Measurements from ENCODE around the gene SCYGR7.
"Not testable (repeated sequence)": the region's sequence is repeated elsewhere in the genome, so short reads cannot be mapped to it uniquely, and the experiment has no call there.

Gene SCYGR7, protein sequence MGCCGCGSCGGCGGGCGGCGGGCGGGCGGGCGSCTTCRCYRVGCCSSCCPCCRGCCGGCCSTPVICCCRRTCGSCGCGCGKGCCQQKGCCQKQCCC

DNA sequence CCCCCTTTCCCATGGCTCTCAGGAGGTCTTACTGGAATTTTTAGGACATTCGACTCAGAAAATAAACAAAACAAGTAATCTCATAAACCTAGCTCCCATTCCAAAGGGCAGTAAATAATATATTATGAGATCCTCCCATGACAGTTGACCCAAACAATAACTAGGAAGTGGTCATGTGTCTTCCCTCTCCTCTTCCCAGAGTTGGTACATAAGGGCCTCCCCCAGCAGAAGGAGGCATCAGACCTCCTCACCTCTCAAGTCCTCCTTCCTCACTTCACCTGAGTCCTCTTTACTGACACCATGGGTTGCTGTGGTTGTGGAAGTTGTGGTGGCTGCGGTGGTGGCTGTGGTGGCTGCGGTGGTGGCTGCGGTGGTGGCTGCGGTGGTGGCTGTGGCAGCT, at the start of gene SCYGR7:
SCYGR7 (plus strand) TSS at position 301 of the 400 bp plus-strand sequence; CDS start at position 301, 0 bp downstream.
- DNase-seq (ENCODE audit: low spot score): no peak

DNA sequence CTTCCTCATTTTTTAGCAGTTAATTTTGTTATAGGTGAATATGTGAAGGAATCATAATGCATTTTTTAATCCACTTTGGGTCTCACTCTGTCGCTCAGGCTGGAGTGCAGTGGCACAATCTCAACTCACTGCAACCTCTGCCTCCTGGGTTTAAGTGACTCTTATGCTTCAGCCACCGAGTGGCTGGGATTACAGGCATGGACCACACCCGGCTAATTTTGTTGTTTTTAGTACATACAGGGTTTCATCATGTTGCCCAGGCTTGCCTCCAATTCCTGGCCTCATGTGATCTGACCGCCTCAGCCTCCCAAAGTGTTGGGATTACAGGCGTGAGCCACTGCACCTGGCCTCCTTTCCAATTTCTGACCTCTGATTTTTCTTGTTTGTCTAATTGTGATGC, 43.9 kb upstream of the SCYGR7 start:
- DNase-seq (ENCODE audit: low spot score): no peak

DNA sequence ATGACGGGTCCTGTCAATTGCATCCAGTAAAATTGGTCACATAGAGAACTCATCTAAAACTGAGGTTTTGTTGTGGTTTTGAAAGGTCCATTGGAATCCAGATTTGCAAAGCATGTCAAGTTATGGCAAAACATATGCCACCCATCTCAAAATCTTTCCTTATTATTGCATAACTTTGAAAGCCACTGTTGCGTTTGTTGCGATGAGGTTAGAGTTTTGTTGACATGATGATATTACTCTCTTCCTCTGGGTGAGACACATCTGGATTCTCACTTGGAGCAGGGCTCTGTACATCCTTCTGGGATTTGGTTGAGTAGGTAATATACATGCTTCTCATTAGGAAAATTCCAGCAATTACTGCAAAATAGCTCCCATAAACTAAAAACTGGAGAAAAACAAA, 40.9 kb upstream of the SCYGR7 start:
- no peak for DNase-seq (ENCODE audit: low spot score)

DNA sequence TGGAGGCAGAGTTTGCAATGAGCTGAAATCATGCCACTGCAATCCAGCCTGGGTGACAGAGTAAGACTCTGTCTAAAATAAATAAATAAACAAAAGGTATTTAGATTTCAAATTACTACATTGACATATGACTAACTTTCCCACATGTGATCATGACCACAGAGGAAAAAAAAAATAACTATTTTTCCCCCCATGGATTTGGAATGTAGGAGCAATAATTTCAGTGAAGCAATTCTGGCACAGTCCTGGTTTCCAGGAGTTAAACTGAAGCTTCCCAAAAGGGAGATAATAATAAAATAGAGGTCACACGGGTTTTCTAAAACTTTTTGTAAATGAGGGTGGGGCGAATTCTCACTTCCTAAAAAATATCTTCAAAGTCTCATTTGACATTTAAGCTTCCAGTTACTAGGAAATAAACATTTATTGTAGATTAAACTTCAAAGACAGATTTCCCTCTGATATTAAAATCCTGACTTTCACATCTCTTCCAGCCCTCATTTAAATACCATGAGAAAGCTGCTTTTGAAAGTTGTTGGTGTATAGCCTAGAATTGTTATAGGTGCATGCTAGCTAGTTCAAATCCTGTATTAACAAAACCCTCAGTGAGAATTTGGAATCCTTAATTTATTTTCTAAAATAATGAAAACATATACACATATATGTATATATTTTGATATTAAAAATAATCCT, 31.0 kb upstream of the SCYGR7 start:
- DNase-seq (ENCODE audit: low spot score): no peak

DNA sequence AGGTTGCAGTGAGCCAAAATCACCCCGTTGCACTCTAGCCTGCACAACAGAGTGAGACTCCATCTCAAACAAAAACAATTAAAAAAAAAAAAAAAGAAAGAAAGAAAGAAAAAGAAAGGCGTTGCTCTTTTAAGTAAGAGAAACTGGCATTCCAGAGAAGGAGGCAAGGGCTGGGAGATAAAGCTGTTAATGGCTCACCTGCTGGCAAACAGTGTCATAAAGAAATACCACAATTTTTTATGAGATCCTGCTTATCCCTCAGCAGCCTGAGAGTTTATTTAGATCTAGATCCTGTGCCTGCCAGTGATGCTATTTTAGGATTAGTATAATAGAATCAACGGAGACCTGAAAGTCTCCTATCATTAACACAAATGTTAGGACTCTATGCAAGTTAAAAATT, 26.6 kb upstream of the SCYGR7 start:
- no peak for DNase-seq (ENCODE audit: low spot score)

DNA sequence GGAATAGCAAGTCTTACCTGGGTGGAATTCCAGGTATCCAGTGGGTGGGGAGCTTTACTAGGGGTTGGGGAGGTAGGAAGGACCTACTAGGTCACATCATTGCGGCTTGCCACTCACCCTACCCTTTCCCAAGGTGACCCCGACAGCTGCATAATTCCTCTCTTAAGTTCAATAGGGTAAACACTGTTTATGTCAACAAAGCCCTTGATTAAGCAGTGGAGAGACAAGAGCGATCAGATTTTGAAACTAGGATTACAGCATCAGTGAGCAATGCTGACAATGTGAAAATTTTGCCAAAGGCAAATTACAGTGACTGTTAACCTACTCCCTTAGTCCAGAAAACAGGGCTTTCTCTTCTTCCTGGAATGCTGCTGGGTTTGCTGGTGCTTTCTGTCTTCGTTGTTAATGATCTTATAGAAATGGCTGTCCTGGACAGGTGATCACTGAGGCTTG, 24.8 kb upstream of the SCYGR7 start:
- no peak for DNase-seq (ENCODE audit: low spot score)

DNA sequence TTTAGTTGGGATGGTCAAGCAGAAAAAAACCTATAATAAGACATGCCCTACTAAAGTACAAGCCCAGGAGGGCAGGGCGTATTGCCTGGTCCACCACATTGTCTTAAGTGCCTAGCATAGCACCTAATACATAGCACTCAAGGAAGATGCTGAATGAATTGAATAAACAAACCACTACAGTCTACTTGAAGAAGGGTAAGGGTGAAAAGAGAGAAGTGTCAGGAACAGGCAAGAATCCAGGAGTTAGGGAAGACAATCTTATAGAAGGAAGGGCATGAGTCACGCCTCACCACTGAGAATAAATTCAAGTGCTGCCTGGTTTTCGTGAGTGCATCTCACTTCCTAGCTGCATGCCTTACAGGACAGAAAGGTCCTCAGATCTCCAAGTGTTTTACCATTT, 24.2 kb upstream of the SCYGR7 start:
- DNase-seq (ENCODE audit: low spot score): no peak

DNA sequence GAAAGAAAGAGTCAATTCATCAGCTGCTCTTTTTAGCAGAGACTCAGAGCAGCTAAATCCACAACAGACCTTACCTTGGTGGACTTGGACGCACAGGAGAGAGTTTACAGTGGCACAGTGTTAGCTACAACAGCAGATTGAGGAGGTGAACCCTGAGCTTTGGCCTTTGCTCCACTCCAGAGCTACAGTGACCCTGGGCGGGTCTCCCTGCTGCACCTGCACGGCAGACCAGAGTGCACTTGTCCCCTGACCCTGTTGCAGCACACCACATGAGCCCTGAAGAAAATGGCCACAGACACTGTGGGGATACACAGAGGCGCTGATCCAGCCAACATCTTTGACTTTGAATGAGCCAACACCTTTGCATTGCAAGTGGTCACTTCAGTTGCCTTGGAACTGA, 21.3 kb upstream of the SCYGR7 start:
- DNase-seq (ENCODE audit: low spot score): no peak

DNA sequence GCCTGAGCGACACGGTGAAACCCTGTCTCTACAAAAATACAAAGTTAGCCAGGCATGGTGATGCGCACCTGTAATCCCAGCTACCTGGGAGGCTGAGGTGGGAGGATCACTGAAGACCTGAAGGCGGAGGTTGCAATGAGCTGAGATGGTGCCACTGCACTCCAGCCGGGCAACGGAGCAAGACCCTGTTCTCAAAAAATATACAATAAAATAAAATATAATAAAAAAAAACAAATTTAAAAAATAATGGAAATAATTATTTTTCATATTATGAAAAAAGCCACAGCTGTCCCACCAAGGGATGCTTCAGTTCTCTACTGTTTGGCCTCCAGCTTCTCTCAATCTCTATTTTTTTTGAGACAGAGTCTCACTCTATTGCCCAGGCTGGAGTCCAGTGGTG, 20.7 kb upstream of the SCYGR7 start:
- DNase-seq (ENCODE audit: low spot score): no peak

DNA sequence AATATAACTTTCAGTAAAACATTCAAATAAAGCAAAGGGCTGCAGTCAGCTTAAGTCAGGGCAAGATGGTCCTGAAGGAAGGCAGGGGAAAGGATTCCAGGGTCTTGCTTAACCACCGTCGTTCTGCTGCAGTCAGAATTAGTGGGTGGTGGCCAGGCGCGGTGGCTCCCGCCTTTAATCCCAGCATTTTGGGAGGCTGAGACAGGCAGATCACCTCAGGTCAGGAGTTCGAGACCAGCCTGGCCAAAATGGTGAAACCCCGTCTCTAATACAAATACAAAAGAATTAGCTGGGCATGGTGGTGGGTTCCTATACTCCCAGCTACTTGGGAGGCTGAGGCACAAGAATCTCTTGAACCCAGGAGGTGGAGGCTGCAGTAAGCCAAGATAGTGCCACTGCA, 17.1 kb upstream of the SCYGR7 start:
- DNase-seq (ENCODE audit: low spot score): no peak

DNA sequence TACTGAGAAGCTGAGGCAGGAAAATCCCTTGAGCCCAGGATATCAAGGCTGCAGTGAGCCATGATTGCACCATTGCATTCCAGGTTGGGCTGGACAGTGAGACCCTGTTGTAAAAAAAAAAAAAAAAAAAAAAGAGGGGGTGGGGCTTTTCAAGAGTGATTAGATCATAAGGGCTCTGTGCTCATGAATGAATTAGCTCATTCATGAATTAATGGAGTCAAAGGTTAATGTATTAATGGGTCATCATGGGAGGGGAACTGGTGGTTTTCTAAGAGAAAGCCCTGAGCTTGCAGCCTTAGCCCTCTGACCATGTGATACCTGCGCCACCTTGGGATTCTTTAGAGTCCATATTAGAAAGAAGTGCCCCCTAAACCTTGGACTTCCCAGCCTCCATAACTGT, 14.8 kb upstream of the SCYGR7 start:
- DNase-seq (ENCODE audit: low spot score): no peak

DNA sequence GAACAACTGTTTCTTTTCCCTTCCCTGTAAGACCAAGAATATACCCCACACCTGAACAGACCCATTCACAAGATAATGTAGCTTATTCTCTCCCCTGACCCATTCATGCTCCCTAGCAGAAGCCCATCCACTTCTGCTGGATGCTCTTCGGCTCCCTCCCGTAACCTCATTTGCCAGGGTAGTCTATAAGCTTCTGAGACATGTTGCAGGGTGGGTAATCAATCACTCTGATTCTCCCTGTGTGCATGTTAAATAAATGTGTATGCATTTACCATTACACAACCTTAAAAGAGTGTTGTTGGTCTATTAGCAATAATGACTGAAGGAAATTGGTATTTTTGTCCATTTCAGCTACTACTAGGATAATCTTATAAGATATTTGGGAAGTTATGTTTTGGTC, 11.6 kb upstream of the SCYGR7 start:
- no peak for DNase-seq (ENCODE audit: low spot score)

DNA sequence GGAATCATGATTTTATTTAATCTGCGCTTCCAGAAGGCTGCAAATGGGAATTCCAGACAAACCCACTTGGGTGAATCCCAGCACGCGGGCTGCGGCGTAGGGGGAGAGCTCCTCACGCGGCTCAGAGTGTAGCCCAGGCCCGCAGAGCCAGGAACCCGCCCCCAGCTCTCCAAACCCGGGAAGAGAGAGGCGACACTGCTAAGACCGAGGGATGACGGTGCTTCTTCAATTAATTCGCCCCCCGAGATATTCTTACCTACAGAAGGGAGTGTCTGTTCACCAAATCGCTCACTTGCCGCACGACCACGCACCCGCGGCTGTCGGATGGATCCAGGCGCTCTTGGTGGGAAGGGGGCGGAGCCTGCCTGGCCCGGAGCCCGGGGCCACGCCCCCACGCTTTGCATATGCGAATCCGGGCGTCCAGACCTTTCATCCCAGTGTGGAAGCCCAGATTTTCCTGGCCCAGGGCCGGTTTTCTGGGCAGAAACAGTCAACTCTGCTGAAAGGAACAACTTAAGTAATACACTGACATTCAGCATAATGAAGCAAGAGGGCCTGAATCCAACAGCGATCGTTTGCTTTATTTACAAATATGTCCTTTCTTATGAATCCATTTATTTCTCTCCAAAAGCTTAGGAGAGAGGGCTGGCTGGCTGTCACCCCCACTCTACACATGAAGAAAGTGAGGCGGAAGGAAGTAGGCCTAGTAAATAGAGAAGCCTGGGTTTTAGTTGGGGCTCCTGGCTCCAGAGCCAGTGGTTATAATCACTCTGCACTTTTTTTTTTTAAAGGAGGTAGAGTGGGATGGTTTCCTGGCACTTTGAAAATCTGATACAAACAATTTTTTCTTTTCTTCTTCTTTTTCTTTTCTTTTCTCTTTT, 10.2 kb upstream of the SCYGR7 start, which contains the start of gene SLC19A3:
SLC19A3 (minus strand) TSS at position 342 of the 881 bp plus-strand sequence. CDS start 15,710 bp downstream, outside the sequence.
- DNase-seq (ENCODE audit: low spot score): peak; percentile 25

DNA sequence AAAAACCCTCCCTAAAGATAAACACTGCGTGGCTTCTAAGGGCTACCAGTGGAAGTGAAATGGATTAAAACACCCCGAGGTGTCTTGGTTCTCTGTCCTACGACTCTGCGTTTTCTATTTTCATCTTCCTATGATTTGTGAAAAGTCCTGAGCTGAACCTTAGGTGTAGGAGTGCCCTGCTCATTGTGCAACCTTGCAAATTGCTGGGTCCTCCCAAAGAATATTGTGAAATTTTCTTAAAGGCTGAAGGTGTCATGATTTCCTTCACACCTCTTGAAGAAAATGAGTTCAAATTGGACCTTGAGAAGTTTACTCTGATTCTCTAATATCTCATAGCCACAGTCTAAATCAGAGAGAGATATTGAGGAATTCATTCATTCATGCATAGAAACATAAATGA, 8.5 kb upstream of the SCYGR7 start:
- no peak for DNase-seq (ENCODE audit: low spot score)

DNA sequence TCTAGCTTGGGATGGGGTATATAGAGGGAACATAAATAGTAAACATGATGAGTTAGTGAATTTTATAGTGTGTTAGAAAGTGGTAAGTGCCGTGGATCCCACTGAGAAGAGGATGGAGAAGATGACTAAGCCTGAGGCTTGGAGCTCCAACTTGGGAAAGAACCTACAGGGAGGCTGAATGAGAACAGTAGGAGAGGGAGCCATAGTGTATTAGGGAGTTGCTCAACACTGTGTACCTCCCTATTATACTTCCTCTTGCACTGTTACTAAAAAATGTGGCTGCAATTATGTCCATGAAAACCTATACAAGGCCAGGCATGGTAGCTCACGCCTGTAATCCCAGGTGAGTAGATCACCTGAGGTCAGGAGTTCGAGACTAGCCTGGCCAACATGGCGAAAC, 7.5 kb upstream of the SCYGR7 start:
- no peak for DNase-seq (ENCODE audit: low spot score)

DNA sequence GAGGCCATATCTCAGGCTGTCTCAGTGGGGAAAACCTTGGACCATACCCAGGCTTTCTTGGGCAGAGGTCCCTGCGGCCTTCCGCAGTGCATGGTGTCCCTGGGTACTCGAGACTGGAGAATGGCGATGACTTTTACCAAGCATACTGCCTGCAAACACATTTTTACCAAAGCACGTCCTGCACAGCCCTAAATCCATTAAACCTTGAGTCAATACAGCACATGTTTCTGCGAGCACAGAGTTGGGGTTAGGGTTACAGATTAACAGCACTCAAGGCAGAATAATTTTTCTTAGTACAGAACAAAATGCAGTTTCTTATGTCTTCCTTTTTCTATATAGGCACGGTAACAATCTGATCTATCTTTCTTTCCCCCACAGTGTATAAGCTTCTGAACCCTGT, 5.3 kb upstream of the SCYGR7 start:
- not testable (repeated sequence) for DNase-seq (ENCODE audit: low spot score)

DNA sequence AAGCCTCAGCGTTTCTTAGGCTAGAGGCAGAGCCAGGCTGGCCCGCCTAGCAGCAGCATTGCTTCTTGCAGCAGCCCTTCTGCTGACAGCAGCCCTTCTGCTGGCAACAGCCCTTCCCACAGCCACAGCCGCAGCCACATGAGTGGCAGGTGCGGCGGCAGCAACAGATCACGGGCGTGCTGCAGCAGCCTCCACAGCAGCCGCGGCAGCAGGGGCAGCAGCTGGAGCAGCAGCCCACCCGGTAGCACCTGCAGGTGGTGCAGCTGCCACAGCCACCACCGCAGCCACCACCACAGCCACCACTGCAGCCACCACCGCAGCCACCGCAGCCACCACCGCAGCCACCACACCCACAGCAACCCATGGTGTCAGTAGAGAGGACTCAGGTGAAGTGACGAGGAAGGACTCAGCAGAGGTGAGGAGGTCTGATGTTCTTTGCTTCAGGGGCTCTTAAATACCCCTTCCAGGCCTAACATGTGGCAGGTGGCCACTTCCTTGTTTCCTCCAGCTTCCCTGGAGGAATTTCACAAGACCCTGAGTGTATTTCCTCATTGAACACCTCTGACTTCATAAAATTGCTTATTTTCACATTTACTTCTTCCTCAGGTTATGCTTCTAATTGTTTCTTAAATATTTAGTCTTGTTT, 3.6 kb upstream of the SCYGR7 start, which contains the start of gene SCYGR6:
SCYGR6 (minus strand) TSS at position 364 of the 646 bp plus-strand sequence; CDS start at position 364, 0 bp downstream.
- DNase-seq (ENCODE audit: low spot score): no peak

DNA sequence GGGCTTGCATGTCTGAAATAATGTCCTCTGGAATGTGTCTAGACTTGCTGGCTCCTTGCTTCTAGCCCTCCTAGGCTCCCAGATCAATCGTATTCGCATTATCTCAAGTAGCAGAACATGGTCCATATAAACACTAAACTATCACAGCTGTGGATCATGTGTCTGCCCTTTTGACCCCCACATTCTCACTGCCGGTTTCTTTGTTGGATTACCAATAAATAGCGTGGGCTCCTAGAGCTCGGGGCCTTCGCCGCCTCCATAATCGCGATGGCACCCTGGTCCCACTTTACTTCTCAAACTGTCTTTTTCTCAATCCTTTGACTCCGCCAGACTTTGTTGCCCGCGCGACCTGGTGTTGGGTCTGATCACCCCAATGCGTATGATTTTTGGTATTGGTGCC, 11.2 kb downstream of the SCYGR7 start:
- DNase-seq (ENCODE audit: low spot score): no peak

DNA sequence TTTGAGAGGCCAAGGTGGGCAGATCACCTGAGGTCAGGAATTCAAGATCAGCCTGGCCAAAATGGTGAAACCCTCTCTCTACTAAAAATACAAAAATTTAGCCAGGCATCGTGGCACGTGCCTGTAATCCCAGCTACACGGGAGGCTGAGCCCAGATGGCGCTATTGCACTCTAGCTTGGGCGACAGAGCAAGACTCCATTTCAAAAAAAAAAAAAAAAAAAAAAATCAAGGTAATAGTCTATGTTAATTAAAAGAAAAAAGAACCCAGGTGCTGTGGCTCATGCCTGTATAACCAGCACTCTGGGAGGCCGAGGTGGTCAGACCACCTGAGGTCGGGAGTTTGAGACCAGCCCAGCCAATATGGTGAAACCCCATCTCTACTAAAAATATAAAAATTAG, 12.6 kb downstream of the SCYGR7 start:
- not testable (repeated sequence) for DNase-seq (ENCODE audit: low spot score)

DNA sequence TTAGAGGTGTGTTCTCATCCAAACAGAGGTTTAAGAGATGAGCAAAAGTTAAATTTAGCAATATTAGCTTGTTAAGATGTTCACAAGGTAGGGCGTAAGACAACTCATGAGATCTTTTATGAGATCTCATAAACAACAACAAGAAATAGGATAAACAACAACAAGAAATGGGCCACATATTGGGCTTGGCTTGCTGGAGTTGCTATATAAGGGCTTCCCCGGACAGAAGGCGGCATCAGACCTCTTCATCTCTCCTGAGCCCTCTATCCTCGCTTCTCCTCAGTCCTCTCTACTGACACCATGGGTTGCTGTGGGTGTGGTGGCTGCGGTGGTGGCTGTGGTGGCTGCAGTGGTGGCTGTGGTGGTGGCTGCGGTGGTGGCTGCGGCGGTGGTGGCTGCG, 17.5 kb downstream of the SCYGR7 start, which contains the start of gene SCYGR8:
SCYGR8 (plus strand) TSS at position 301 of the 400 bp plus-strand sequence; CDS start at position 301, 0 bp downstream.
- no peak for DNase-seq (ENCODE audit: low spot score)

DNA sequence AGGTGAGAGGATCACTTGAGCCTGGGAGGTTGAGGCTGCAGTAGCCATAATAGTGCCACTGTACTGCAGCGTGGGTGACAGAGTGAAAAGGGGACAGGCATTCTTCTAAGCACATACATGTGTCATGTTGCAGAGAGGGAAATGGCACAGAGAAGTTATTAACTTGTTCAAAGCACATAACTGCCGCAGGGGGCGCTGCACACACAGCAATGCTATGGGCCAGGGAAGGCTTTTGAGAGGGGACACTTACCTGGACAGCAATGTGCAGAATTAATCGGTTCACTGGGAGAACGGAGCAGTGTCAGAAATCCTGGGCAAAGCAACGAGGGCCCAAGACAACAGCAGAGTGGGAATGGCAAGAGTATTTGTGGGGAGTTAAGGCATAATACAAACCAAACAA, 19.9 kb downstream of the SCYGR7 start:
- DNase-seq (ENCODE audit: low spot score): no peak

DNA sequence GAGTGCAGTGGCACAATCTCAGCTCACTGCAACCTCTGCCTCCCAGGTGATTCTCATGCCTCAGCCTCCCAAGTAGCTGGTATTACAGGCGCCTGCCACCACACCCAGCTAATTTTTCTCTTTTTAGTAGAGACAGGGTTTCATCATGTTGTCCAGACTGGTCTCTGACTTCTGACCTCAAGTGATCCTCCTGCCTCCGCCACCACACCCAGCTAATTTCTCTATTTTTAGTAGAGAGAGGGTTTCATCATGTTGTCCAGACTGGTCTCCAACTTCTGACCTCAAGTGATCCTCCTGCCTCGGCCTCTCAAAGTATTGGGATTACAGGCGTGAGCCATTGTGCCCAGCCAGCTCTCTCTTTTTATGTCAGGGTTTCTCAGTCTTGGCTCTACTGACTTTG, 28.1 kb downstream of the SCYGR7 start:
- not testable (repeated sequence) for DNase-seq (ENCODE audit: low spot score)

All from cerebellar cortex (tissue), 1 donor.